ENCODE measurements around the gene EFNB2.

EFNB2 gene

GRCh38 chr13:106534639-106535551 is 567 bp downstream of the EFNB2 start:
- Mint-ChIP-seq H3K36me3 (no peaks in the 10 kb centered on the region), H3K27ac (no peak overlapping the region), H3K9me3 (no peaks in the 10 kb centered on the region), H3K4me1 (peaks cover 10% of the 10 kb centered on the region), H3K27me3 (peaks cover 10% of the 10 kb centered on the region), H3K4me3 (peak overlapping the region; percentile 87)
- ATAC-seq (ENCODE audit: low read depth), result peak; percentile 14
- peak; percentile 38 to 53 for DNase-seq (ENCODE audit: low spot score in 2 of 2)

GRCh38 chr13:106533943-106534638 is 1.4 kb downstream of the EFNB2 start:
- ATAC-seq (ENCODE audit: low read depth), result no peak
- H3K27ac Mint-ChIP-seq, result no peak overlapping the region
- peaks cover 13% of the 10 kb centered on the region for H3K27me3 Mint-ChIP-seq
- H3K4me3 Mint-ChIP-seq, result peak overlapping the region; percentile 2
- no peaks in the 10 kb centered on the region for H3K9me3 Mint-ChIP-seq
- peak; percentile 20 to 39 for DNase-seq (ENCODE audit: low spot score in 2 of 2)
- no peaks in the 10 kb centered on the region for H3K36me3 Mint-ChIP-seq
- H3K4me1 Mint-ChIP-seq, result peaks cover 10% of the 10 kb centered on the region

GRCh38 chr13:106533101-106533942 is 2.1 kb downstream of the EFNB2 start:
- peak in 1 of 2 donors; percentile 7 for DNase-seq (ENCODE audit: low spot score in 2 of 2)

GRCh38 chr13:106532111-106532929 is 3.1 kb downstream of the EFNB2 start:
- Mint-ChIP-seq H3K27ac (no peak overlapping the region), H3K4me3 (no peak overlapping the region), H3K9me3 (no peaks in the 10 kb centered on the region), H3K36me3 (no peaks in the 10 kb centered on the region), H3K27me3 (peaks cover 13% of the 10 kb centered on the region), H3K4me1 (peaks cover 10% of the 10 kb centered on the region)
- ATAC-seq (ENCODE audit: low read depth) (no peak), DNase-seq (ENCODE audit: low spot score in 2 of 2) (no peak)

More at GRCh38 chr13:106533101-106533942, 2.1 kb downstream of the EFNB2 start:
- no peak for ATAC-seq (ENCODE audit: low read depth)
- Mint-ChIP-seq H3K36me3 (no peaks in the 10 kb centered on the region), H3K4me1 (peaks cover 10% of the 10 kb centered on the region), H3K4me3 (peak overlapping the region; percentile 2), H3K27ac (no peak overlapping the region), H3K27me3 (peaks cover 13% of the 10 kb centered on the region), H3K9me3 (no peaks in the 10 kb centered on the region)

GRCh38 chr13:106530980-106531481 is 4.4 kb downstream of the EFNB2 start:
- Mint-ChIP-seq H3K27me3 (peaks cover 20% of the 10 kb centered on the region), H3K4me3 (no peak overlapping the region), H3K9me3 (no peaks in the 10 kb centered on the region), H3K27ac (no peak overlapping the region), H3K36me3 (no peaks in the 10 kb centered on the region), H3K4me1 (peaks cover 7% of the 10 kb centered on the region)
- no peak for ATAC-seq (ENCODE audit: low read depth)
- no peak for DNase-seq (ENCODE audit: low spot score in 2 of 2)

GRCh38 chr13:106530171-106530851 is 5.2 kb downstream of the EFNB2 start:
- no peak overlapping the region for H3K4me3 Mint-ChIP-seq
- no peaks in the 10 kb centered on the region for H3K9me3 Mint-ChIP-seq
- no peak for ATAC-seq (ENCODE audit: low read depth)
- no peaks in the 10 kb centered on the region for H3K36me3 Mint-ChIP-seq
- H3K27me3 Mint-ChIP-seq, result peaks cover 21% of the 10 kb centered on the region
- no peak overlapping the region for H3K27ac Mint-ChIP-seq
- H3K4me1 Mint-ChIP-seq, result peaks cover 7% of the 10 kb centered on the region
- DNase-seq (ENCODE audit: low spot score in 2 of 2), result no peak

- Mint-ChIP-seq H3K27me3 (peaks cover 23% of the 10 kb centered on the region), H3K27ac (no peak overlapping the region), H3K4me3 (no peak overlapping the region), H3K36me3 (no peaks in the 10 kb centered on the region), H3K4me1 (peaks cover 7% of the 10 kb centered on the region), H3K9me3 (no peaks in the 10 kb centered on the region)
- ATAC-seq (ENCODE audit: low read depth) (no peak), DNase-seq (ENCODE audit: low spot score in 2 of 2) (no peak)
Measured at GRCh38 chr13:106529415-106530170, 5.9 kb downstream of the EFNB2 start.

- Mint-ChIP-seq H3K27me3 (peaks cover 24% of the 10 kb centered on the region), H3K4me3 (no peak overlapping the region), H3K36me3 (no peaks in the 10 kb centered on the region), H3K4me1 (peaks cover 5% of the 10 kb centered on the region), H3K9me3 (no peaks in the 10 kb centered on the region), H3K27ac (no peak overlapping the region)
- no peak for ATAC-seq (ENCODE audit: low read depth)
- DNase-seq (ENCODE audit: low spot score in 2 of 2), result no peak
Measured at GRCh38 chr13:106528718-106529414, 6.6 kb downstream of the EFNB2 start.

- DNase-seq (ENCODE audit: low spot score in 2 of 2) (no peak), ATAC-seq (ENCODE audit: low read depth) (no peak)
- H3K4me3 Mint-ChIP-seq, result no peak overlapping the region
- H3K27ac Mint-ChIP-seq, result no peak overlapping the region
- peaks cover 20% of the 10 kb centered on the region for H3K27me3 Mint-ChIP-seq
- H3K36me3 Mint-ChIP-seq, result no peaks in the 10 kb centered on the region
- H3K4me1 Mint-ChIP-seq, result no peaks in the 10 kb centered on the region
- no peaks in the 10 kb centered on the region for H3K9me3 Mint-ChIP-seq
Measured at GRCh38 chr13:106527826-106528225, 7.6 kb downstream of the EFNB2 start.

GRCh38 chr13:106527445-106527801 is 8.0 kb downstream of the EFNB2 start:
- no peak overlapping the region for H3K27ac Mint-ChIP-seq
- DNase-seq (ENCODE audit: low spot score in 2 of 2), result no peak
- no peaks in the 10 kb centered on the region for H3K36me3 Mint-ChIP-seq
- H3K27me3 Mint-ChIP-seq, result peaks cover 18% of the 10 kb centered on the region
- H3K4me1 Mint-ChIP-seq, result no peaks in the 10 kb centered on the region
- no peak overlapping the region for H3K4me3 Mint-ChIP-seq
- H3K9me3 Mint-ChIP-seq, result no peaks in the 10 kb centered on the region
- no peak for ATAC-seq (ENCODE audit: low read depth)

- H3K9me3 Mint-ChIP-seq, result no peaks in the 10 kb centered on the region
- peaks cover 20% of the 10 kb centered on the region for H3K27me3 Mint-ChIP-seq
Measured at GRCh38 chr13:106526738-106527444, 8.6 kb downstream of the EFNB2 start.

More at GRCh38 chr13:106526738-106527444, 8.6 kb downstream of the EFNB2 start:
- no peak overlapping the region for H3K4me3 Mint-ChIP-seq
- H3K27ac Mint-ChIP-seq, result no peak overlapping the region
- H3K36me3 Mint-ChIP-seq, result no peaks in the 10 kb centered on the region
- DNase-seq (ENCODE audit: low spot score in 2 of 2) (no peak), ATAC-seq (ENCODE audit: low read depth) (no peak)
- no peaks in the 10 kb centered on the region for H3K4me1 Mint-ChIP-seq
